Calu3 (cell line): Measurements from ENCODE around the gene SPSB1. TPM values are rescaled to one million over a fixed set of nuclear protein-coding genes. Genes with fewer than 3 reads are reported as not detected.

Experiments
- BruUV-seq: library from RNA; stranded (reverse); fragments of 400-500 nt; replicated peaks from 2 replicates; lab custom pipeline; 2021; lab: Mats Ljungman, UMichigan
- CTCF ChIA-PET: fragments of 300-600 bp; sonication (Branson Sonifier 250); formaldehyde crosslinking; loops from one replicate; lab custom pipeline; 2022; ENCODE audit warnings: antibody characterized with exemption; lab: Charles Lee
- DNase-seq: peaks from one replicate; pipeline ENCODE4 v3.0.0; 2022
- H3K27ac Mint-ChIP-seq: one replicate; pipeline ENCODE4 v1.8.0; 2022; ENCODE audit warnings: mixed read lengths; ENCODE audit not compliant: unreplicated experiment
- H3K27me3 Mint-ChIP-seq: one replicate; pipeline ENCODE4 v1.8.0; 2022; ENCODE audit warnings: mixed read lengths; ENCODE audit not compliant: unreplicated experiment
- H3K36me3 Mint-ChIP-seq: one replicate; pipeline ENCODE4 v1.8.0; 2022; ENCODE audit warnings: mild to moderate bottlenecking, moderate library complexity, mixed read lengths; ENCODE audit not compliant: insufficient read depth, unreplicated experiment
- H3K4me1 Mint-ChIP-seq: one replicate; pipeline ENCODE4 v1.8.0; 2022; ENCODE audit warnings: mild to moderate bottlenecking, low read depth, mixed read lengths; ENCODE audit not compliant: unreplicated experiment
- H3K4me3 Mint-ChIP-seq: one replicate; pipeline ENCODE4 v1.8.0; 2022; ENCODE audit warnings: mild to moderate bottlenecking, low read depth, moderate library complexity, mixed read lengths; ENCODE audit not compliant: unreplicated experiment
- H3K9me3 Mint-ChIP-seq: one replicate; pipeline ENCODE4 v1.8.0; 2022; ENCODE audit warnings: low read depth, mixed read lengths; ENCODE audit not compliant: unreplicated experiment
- intact Hi-C: fragments of 100-400 bp; cut with micrococcal nuclease; formaldehyde crosslinking; loops from one replicate; pipeline ENCODE4 v1.10.0; 2022; ENCODE audit not compliant: unreplicated experiment
- total RNA-seq: library from RNA; stranded (reverse); gene quantifications from 2 replicates; pipeline ENCODE4 v1.2.3, GENCODE V29; 2022
- TF ChIP-seq, protein P1 (sequence below): fragments of 200-600 bp; IDR thresholded peaks from one replicate; pipeline ENCODE4 v1.8.0; 2022; ENCODE audit warnings: antibody characterized with exemption; ENCODE audit not compliant: unreplicated experiment

The SPSB1 gene
- total RNA-seq, 1 experiment from 2014 or later = 4.9 TPM

DNA sequence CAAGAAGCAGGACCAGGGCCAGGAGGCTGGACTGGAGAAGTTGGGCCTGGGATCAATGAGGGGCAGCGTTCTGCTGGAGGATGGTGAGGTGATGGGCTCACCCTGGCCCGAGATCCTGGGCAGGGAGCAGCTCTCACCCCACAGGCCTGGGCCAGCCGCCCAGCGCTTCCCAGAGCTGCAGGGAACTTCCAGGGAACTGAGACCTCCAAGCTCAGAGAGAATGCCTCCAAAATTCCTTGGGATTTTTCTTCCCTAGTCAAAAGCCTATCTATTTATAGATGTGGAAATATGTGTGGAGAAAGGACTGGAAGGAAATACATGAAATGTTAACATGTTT is 121.2 kb downstream of the SPSB1 start:
- Mint-ChIP-seq H3K4me3 (no peak overlapping the region), H3K4me1 (peaks cover 9% of the 10 kb centered on the region), H3K36me3 (no peaks in the 10 kb centered on the region), H3K27me3 (no peaks in the 10 kb centered on the region), H3K9me3 (peaks cover 4% of the 10 kb centered on the region), H3K27ac (no peak overlapping the region)
- no peak for DNase-seq
- CTCF ChIA-PET = interaction anchor here (1.1 kb wide), 1 partner anchor 8 kb away, joined by 5 read pairs; no protein-coding TSS in a partner anchor
- TF ChIP-seq, protein P1, sequence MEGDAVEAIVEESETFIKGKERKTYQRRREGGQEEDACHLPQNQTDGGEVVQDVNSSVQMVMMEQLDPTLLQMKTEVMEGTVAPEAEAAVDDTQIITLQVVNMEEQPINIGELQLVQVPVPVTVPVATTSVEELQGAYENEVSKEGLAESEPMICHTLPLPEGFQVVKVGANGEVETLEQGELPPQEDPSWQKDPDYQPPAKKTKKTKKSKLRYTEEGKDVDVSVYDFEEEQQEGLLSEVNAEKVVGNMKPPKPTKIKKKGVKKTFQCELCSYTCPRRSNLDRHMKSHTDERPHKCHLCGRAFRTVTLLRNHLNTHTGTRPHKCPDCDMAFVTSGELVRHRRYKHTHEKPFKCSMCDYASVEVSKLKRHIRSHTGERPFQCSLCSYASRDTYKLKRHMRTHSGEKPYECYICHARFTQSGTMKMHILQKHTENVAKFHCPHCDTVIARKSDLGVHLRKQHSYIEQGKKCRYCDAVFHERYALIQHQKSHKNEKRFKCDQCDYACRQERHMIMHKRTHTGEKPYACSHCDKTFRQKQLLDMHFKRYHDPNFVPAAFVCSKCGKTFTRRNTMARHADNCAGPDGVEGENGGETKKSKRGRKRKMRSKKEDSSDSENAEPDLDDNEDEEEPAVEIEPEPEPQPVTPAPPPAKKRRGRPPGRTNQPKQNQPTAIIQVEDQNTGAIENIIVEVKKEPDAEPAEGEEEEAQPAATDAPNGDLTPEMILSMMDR = no peak
- BruUV-seq = no TSS peak
- intact Hi-C loops = no loop called here

DNA sequence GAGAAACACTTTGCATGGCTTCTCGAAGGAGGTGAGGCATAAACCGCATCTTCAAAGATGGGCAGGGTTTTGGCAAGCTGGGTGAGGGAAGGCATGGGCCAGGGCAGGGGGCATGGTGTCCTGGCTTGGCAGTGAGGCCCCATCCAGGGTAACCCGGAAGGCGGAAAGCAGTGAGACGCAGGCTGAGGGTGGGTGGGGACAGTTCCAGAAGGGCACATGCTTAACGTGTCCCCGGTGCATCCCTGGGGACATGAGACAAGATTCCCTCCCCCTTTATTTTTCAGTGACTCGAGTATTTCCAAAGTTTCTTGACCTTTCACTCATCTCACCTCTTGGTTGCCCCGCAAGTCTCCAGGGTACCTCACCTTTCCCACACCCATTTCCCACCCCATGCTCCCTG is 123.8 kb downstream of the SPSB1 start:
- Mint-ChIP-seq H3K4me1 (peaks cover under 1% of the 10 kb centered on the region), H3K9me3 (no peaks in the 10 kb centered on the region), H3K27me3 (no peaks in the 10 kb centered on the region), H3K36me3 (no peaks in the 10 kb centered on the region), H3K4me3 (no peak overlapping the region), H3K27ac (no peak overlapping the region)
- DNase-seq = no peak
- intact Hi-C loops = no loop called here
- TF ChIP-seq, protein P1 = no peak
- CTCF ChIA-PET = no interaction called here
- BruUV-seq = no TSS peak

DNA sequence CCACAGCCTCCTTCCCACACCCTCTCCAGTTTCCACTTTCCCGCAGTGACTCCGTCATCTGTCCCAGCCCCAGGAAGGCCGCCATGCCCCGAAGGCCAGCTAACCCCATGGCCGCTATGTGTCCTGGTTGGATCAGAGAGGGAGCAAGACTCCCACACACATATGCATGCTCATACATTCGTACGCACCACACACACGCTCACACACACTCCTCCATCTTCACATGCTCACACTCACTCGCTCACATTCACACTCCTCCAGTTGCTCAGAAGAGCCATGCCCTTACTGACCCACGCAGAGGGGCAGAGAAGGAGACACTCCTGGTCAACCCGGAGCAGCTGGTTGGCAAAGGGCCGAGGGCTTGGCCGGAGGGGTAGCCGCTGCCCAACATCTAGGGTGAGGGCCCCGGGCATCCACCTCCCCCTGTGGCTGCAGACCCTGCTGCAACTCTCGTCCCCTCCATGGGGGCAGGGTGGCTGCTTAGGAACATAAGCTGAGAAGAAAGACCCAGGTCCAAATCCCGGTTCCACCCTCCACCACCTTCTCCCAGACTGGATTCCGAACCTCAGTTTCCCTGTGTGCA is 124.3 kb downstream of the SPSB1 start:
- TF ChIP-seq, protein P1 = no peak
- Mint-ChIP-seq H3K4me1 (no peaks in the 10 kb centered on the region), H3K36me3 (no peaks in the 10 kb centered on the region), H3K4me3 (no peak overlapping the region), H3K27ac (no peak overlapping the region), H3K27me3 (no peaks in the 10 kb centered on the region), H3K9me3 (no peaks in the 10 kb centered on the region)
- CTCF ChIA-PET = no interaction called here
- DNase-seq = no peak
- no TSS peak for BruUV-seq
- intact Hi-C loops = no loop called here

DNA sequence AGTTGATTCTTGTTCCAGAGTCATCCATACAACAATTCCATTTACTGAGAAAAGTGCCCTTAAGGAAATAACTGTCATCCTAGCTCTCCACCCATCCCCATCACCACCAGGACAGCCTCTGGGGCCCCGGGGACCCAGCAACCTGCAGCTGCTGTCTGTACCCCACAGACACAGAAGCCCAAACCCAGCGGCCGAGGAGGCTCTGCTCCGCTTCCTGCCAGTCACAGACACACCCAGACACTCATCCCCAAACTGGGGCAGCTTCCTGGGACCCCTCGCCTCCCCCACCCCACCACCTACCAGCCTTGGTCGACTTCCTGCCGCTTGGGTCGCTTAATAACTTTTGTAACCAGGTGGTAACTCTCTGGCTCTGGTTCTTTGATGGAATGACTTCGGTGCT is 125.0 kb downstream of the SPSB1 start:
- no peak overlapping the region for H3K27ac Mint-ChIP-seq
- intact Hi-C loops = no loop called here
- H3K27me3 Mint-ChIP-seq = peaks cover 2% of the 10 kb centered on the region
- no peaks in the 10 kb centered on the region for H3K9me3 Mint-ChIP-seq
- TF ChIP-seq, protein P1 = no peak
- no peak overlapping the region for H3K4me3 Mint-ChIP-seq
- no TSS peak for BruUV-seq
- no peaks in the 10 kb centered on the region for H3K4me1 Mint-ChIP-seq
- no peaks in the 10 kb centered on the region for H3K36me3 Mint-ChIP-seq
- CTCF ChIA-PET = no interaction called here
- no peak for DNase-seq
